Gastroesophageal sphincter (tissue), 3 donors: ENCODE data around the gene CADM1.

ENCODE experiments used
- CTCF ChIP-seq, 4 experiments: fragments of 200-600 bp in 2 of 4; fragments of 450-650 bp in 2 of 4; sonication (generic) in 1 of 4; IDR thresholded peaks; one replicate each; pipeline ENCODE4 v1.5.1; 2017 to 2019; ENCODE audit warnings: antibody characterized with exemption in 4 of 4, mild to moderate bottlenecking in 2 of 4, moderate library complexity in 2 of 4
- EP300 ChIP-seq: sonication (generic); formaldehyde crosslinking; IDR thresholded peaks from one replicate; pipeline ENCODE4 v1.6.1; 2017; ENCODE audit warnings: antibody characterized with exemption, mild to moderate bottlenecking
- POLR2A ChIP-seq, 2 donors: fragments of 450-650 bp; IDR thresholded peaks; one replicate each; pipeline ENCODE4 v1.6.1; 2017; ENCODE audit warnings: antibody characterized with exemption in 2 of 2, mild to moderate bottlenecking in 2 of 2, moderate library complexity in 1 of 2

- no peak for TF ChIP-seq CTCF (IDR thresholded peaks at IDR 0.05)
- TF ChIP-seq POLR2A (IDR thresholded peaks at IDR 0.05): no peak
- TF ChIP-seq EP300: no peak
Measured at GRCh38 chr11:115162919-115163318, 341.3 kb downstream of the CADM1 start.
